DMS114 treated with DMSO at 0.1 percent for 48 hours (cell line): ENCODE results near the gene RBFOX2.
"Not testable (repeated sequence)": the region's sequence is repeated elsewhere in the genome, so short reads cannot be mapped to it uniquely, and the experiment has no call there.

Experiments
- DNase-seq: peaks from one replicate; lab custom pipeline; 2025; ENCODE audit not compliant: unreplicated experiment; lab: John Stamatoyannopoulos, UW

The RBFOX2 gene

DNA sequence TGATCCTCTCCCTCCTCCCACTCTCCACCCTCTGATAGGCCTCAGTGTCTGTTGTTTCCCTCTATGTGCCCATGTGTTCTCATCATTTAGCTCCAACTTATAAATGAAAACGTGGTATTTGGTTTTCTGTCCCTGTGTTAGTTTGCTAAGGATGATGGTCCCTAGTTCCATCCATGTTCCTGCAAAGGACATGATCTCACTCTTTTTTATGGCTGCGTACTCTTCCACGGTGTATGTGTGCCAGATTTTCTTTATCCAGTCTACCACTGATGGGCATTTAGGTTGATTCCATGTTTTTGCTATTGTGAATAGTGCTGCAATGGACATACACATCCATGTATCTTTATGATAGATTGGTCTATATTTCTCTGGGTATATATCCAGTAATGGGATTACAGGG is 15.9 kb upstream of the RBFOX2 start:
- DNase-seq, result not testable (repeated sequence)

DNA sequence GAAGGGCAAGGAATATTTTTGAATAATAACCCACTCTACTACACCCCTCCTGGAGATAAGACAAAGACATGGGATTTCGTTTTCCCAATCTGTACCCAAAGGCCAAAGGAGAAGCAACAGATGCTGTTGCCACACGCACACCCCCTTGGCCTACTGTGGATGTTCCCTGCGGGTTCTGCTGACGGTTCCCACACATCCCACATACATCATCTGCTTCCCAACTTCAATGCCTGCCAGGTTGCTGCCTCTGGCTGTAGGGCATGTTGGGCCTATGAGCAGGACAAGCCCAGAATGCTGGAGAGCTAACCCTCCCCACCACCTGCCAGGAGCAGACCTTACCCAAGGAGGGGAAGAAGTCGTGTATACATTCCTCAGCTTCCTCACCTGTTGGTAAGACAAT is 13.6 kb upstream of the RBFOX2 start:
- DNase-seq, result no peak

DNA sequence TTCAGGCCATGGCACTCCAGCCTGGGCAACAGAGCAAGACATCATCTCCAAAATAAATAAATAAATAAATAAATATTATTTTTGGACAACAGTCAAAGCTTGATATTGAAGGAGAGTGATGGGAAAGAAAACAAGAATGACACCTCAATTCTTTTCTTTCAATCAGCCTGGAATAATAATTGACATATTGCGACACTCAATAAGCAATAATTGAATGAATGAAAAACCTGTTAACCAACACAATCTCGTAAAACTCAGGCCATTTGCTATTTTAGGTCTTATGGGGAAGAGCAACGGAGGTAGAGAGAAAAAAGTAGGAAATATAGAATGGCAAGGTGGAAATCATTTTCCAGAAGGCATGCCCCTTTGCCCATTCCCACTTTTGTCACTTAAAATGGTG is 10.5 kb upstream of the RBFOX2 start:
- no peak for DNase-seq

DNA sequence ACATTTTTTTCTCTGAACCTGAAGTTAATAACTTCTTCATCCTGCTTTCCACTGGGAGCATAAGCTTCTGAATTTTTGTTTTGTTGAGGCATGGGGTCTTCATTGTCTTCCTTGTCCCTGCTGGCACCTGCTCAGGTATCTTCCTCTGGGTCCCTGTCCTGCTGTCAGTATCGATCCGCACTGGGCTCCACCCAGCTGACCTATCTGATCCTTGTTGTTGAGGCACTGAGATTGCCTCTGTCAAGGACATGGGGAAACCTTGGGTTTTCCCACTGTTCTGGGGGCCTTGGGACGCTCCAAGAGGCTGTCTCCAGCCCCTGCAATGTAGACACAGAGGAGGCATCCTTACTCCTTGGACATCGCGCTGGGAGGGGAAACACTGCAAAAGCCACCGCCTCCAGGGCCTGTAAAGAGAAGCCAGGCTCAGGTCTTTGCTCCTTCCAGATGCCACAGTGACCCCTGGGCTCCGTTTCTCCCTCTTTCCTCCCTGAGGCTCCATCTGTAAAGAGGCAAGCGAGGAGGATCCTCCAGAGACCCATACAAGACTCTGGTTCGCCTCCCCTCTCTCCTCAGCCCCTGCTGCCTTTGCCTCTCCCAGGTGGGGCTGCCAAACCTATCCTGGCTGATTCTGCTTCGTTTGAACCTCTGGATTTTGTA is 8.6 kb upstream of the RBFOX2 start:
- DNase-seq, result no peak

DNA sequence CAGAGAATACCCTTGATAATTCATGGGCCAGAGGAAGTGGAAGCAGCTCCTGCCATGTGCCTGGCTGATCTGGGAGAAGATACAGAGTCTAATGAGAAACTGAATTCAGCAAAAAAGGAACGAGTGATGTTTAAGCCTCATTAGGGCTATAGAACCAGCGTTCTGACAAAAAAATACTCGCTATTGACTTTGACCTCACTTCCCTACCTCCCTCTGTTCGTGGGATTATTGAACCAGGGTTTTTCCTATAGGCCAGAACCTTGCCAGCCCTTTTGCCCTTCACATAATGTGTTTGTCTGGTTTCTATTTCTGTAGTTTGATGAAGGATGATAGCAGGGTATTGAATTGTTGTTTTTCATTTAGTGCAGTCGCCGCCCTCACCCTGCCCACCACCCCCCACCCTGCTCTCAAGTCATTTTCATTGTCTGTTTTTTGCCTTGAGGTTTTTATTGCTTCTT is 7.6 kb upstream of the RBFOX2 start:
- no peak for DNase-seq

DNA sequence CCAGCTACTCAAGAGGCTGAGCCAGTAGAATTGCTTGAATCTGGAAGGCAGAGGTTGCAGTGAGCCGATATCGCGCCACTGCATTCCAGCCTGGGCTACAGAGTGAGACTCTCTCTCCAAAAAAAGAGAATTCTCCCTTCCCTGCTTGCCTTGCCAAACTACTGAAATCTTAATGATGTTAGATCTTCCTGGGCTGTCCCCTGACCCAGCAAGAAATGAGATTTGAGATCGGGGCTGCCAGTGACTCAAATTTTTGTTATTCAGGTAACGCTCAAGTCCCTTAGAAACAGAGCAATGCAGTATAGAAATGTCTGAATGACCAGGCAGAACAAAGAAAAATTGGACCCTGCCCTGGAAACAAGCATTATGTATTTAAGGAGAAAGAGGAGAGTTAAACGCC is 4.0 kb upstream of the RBFOX2 start:
- no peak for DNase-seq

DNA sequence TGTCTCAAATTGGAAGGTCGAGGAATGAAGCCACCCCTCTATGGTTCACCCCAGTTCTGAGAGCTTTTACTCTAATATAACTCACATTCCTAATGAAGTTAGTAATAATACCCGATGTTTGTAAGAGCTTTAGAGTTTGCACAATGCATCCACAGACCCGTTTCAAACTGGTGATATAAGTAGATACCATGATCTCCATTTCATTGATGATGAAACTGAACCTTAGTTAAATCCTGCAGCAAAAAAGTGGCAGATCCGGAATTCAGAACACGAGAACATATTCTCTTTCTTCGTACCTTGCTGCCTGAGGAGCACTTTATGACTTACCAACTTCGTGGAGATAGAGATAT is 757 bp upstream of the RBFOX2 start:
- no peak for DNase-seq

DNA sequence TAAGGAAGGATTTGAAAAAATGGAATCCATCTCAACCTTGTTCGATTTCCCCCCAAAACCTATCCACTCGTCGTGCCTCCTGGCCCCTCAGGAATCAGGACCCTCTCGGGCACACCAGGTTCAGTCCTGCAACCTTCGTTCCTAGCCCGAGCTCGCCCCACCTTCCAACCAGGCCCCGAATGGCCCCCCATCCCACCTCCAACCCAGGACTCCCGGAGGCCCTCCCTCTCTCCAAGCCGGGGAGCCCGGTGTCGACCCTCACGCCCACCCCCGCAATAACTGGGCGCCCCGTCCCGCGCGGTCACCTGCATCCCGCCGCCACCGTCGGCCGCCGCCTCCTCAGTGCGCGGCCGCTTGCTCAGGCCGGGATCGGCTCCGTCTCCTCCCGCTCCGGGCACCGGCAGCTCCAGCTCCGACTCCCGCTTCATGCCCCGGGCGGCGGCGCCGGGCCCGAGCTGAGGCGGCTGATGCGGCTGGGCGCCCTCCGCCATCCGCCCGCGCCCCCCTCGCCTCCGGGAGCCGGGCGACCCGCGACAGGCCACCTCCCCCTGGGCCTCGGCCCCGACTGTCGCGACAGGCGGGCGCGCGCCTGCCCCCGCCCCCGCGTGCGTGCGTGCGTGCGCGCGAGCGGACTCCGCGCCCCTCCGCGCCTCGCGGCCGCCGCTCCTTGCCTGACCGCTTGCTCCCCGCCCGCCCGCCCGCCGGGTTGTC is 534 bp downstream of the RBFOX2 start:
- no peak for DNase-seq

DNA sequence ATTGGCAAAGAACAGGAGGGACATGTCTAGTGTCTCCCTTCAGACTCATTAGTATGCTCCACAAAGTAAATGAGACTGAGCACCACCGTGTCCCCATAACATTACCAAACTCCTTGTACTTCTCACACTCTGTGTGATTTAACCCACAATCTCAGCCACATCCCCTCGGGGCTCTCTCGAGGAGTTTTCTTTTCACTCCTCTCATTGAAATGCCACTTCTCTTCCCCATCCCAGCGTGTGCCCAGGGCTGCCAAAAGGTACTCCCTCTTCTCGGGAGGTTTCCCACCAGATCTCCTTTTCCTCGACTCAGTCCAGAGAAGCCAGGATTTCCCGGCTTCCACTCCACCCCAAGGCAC is 1.1 kb downstream of the RBFOX2 start:
- DNase-seq, result no peak

DNA sequence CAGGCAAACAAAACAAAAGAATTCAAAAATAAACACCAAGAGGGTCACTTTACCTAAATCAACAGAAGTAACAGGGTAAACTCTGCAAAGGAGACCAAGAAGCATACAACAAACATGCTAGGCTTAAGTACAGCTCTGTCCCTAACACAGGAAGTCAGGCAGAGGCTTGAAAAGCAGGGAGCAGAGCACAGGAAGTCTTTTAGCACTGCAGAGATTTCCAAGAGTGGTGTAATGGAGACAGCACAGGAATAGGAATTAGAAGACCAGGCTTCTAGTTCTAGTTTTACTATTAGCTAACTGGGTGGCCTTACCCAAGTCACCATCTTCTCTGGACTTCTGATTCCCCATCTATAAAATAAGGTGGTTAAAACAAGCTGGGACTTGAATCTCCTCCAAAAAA is 1.9 kb downstream of the RBFOX2 start:
- DNase-seq, result no peak

DNA sequence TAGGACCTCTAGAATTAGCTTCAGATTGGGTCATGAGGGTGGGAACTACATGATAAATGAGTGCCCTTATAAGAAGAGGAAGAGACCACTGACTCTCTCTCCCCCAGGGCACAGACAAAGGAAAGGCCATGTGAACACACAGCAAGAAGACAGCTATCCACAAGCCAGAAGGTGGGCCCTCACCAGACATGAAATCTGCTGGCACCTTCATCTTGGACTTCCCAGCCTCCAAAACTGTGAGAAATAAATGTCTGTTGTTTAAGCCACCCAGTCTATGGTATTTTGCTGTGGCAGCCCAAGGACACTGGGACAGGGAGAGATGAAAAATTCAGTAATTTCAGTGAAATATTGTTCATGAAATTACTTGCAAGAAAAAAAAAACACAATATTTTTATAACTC is 5.9 kb downstream of the RBFOX2 start:
- no peak for DNase-seq

DNA sequence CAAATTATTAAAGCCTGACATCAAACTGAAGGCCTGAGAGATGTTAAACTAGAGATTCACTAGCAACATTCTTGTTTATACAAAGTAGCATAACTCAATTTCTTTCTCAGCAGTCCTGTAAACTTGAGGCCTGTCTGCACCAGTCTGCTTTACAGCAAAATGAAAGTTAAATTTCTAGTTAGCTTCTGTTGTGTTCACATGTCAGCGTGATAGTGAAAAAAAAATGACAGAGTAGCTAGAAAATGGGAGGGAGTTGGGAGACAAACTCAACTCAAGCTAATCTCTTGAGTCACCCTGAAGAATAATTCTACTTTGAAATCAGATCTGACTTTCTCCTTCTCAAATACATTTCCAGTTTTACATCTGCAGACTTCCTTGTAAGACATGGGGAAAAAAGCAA is 6.5 kb downstream of the RBFOX2 start:
- no peak for DNase-seq

DNA sequence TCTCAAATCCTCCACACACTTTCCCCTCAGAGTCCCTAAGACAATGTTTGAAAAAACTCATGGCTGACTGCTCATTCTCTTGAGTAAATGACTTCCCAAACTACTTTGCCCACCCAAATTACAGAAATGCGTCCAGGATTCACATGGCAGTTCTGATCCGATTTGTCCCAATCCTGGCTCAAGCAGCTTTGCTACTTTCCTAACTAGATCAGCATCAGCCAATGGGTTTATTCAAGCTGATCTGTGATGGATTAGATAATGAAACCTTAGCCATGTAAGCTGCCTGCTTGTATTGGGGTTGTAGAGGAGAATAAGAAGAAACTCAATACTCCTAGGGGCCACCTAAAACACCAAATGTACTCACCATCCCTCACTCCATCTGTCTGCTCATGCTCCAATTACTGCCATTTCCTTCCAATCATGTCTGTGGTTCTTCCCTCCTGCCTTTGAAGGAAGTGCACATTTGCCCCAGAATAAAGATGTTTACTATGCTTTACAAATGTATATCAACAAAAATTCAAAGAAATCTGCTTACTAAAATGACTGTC is 6.9 kb downstream of the RBFOX2 start:
- DNase-seq, result no peak

DNA sequence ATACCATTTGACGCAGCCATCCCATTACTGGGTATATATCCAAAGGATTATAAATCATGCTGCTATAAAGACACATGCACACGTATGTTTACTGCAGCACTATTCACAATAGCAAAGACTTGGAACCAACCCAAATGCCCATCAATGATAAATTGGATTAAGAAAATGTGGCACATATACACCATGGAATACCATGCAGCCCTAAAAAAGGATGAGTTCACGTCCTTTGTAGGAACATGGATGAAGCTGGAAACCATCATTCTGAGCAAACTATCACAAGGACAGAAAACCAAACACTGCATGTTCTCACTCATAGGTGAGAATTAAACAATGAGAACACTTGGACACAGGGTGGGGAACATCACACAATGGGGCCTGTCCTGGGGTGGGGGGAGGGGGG is 7.8 kb downstream of the RBFOX2 start:
- DNase-seq, result not testable (repeated sequence)

DNA sequence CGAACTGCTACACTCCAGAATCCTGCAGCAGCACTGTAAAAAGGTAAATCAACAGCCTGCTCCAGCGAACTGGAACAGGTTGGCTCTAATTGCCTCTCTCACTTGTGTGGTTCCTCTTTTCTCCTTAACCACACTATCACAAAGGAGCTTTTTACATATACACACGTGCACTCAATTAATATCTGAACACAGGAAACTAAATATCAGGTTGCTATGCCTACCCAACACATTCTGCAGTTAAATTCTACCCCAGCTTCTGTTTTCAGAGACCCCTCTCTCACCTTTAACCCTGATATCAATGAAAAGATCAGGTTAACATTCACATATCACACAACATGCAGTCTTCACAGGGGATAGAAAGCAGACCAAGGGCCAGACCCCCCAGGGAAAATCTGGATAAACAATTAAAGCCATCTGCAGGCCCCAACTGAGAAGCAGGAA is 11.0 kb downstream of the RBFOX2 start:
- DNase-seq, result no peak

DNA sequence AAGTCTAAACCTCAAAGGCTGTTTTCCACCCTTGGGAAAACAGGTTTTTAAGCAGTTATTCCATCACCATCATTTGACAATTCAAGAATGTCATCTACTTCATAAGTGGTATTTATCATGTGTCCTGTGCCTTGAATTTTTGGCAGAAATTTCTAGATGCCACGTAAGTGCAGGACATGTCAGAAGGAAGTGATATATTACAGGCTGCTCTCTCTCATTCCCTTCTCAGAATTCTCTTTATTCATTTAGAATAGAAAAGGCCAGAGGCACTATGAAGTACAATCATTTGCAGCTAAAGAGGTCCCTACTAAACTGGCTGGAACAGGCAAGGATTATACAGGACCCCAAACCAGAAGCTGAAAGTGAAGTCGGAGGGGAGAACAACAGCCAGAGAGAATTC is 11.9 kb downstream of the RBFOX2 start:
- DNase-seq, result no peak

DNA sequence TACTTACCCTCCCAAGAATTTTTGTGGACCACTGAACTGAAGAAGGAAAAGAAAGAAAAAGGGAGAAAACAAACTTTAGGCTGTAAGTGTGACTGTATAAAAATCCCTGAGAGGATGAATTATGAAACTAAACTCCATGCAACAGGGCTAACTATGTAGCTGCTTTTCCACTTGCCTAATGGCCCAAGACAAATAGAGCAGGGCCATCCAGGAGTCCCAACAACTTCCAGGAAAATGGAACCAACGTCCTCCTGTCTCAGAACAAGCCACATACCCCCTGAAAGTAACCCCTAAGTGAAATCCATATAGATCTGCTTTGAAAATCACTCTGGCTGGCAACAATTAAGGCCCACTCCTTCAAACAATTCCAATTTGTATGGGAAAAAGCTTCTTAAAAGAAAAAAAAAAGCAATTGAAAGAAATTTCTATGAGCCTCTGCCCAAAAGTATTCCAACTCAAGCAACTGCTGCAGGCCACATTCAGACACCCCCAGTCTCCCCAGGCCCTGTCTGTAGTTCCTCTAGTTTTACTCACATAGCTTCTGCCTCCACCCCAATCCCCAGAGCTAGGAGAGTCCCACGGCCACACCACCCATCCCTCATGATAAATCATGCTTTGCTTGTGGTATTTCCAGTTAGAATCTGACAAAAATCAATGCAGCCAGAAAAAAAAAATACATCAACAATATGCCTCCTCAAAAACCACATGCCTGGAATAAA is 12.7 kb downstream of the RBFOX2 start:
- no peak for DNase-seq

DNA sequence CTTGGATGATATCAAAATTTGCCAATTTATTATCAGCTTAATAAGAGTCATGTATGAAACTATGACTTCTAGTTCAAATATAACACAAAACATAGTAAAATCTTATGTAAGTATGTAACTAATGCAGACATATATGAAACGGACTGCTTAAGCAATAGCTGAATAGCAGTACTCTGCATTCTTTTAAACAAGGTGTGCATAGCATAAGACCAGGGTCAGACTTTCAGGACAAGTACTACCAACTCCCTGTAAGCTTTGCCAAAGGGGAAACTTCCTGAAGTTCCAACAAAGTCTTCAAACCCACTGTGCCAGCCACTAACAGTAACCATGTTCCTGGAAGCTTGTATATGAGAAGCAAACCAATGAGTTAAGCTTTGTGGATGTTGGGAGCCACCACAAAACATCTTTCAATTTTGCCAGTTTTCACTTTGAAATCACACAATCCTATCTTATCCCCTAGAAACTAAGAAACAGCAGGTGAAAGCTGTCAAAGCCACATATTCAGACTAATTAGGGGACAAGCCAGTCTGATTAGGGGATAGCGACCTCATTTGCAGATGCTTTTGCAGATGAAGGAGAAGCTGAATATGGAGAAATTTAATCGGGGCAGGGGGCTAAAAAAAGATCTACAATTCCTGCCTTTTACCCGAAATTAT is 13.3 kb downstream of the RBFOX2 start:
- no peak for DNase-seq

DNA sequence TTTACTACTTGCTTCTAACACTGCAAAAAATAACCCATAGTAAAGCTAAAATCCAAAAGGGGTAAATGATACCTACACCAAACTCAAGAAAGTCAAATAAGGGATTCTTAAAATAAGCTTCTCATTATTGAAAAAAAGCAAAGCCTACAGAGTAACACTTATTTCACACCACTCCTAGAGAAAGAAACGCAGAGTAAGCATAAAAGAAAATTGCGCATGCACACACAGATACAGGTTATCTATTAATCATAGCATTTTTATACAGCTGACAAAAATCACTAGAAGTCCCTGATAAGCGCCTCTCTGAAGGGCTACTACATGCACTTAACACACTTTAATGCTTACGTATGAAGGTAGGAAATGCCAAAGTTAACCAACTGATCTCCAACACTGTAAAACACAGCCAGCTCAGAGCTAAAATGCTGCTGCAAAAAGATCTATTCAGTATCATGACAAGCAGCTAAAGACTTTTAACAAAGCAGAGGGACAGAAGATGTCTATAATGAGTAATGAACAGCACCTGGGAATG is 14.0 kb downstream of the RBFOX2 start:
- no peak for DNase-seq

DNA sequence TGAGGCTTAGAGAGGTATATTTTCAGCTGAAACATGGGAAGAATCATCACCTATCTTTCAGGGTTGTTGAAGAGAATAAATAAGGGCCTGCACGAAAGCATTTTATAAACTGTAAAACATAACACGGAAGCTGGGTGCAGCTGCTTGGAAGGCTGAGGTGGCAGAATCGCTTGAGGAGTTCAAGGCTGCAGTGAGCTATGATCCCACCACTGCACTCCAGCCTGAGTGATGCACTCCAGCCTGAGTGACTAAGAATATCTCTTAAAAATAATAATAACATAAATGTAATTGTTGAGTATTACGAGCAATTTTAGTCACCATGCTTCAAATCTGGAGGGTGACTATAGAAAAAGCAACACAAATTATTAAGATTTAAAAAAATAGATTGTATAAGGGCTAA is 16.3 kb downstream of the RBFOX2 start:
- DNase-seq, result no peak

DNA sequence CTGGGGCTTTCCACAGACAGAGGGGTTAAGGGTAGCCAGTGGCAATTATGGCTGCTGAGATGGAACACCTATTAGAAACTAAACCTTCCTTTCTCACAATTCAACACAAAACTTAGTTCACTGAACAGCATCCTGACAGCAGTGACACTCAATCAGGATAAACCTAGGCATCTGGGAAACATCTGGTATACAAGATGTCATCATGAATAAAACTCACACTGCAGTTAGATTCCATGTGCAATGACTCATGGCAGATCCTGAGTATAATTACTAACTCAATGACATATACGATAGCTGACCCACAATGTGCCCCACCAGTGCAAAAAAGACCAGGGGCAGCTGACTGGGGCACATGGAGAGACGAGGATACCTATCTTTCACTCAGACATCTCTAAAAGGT is 17.7 kb downstream of the RBFOX2 start:
- DNase-seq, result no peak
